Liver (tissue), 3 donors: ENCODE measurements around the gene SKOR2.

Source experiments
- RAD21 ChIP-seq, 2 donors: IDR thresholded peaks; 2 replicates each; pipeline ENCODE4 v1.6.1; 2016; ENCODE audit warnings: antibody characterized with exemption in 2 of 2, mild to moderate bottlenecking in 2 of 2
- TF ChIP-seq, protein P1 (sequence below): fragments of 150-350 bp; IDR thresholded peaks from 2 replicates; pipeline ENCODE4 v1.5.1; 2017; ENCODE audit warnings: improper control_type of control experiment, low read depth, low read length; ENCODE audit not compliant: missing input control
- donor health status: healthy.
- donor health status: healthy.

DNA sequence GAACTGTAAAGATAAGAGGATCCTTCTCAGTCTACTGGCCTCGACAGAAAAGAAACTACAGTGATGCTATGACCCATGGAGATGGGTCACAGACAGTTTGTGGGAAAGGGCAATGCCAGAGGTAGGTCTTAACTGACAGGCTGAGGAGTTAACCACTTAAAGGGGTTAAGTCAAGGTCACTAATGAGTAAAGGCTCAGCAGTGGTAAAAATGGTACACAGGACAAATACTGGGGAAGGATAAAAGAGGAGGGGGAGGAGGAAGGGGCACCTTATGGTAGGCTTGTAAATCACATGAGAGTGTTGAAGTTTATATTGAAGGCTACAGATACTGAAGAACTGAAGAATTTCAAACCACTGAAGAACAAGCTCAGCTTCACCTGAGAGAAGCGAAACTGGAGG, 85.2 kb downstream of the SKOR2 start:
- TF ChIP-seq, protein P1, sequence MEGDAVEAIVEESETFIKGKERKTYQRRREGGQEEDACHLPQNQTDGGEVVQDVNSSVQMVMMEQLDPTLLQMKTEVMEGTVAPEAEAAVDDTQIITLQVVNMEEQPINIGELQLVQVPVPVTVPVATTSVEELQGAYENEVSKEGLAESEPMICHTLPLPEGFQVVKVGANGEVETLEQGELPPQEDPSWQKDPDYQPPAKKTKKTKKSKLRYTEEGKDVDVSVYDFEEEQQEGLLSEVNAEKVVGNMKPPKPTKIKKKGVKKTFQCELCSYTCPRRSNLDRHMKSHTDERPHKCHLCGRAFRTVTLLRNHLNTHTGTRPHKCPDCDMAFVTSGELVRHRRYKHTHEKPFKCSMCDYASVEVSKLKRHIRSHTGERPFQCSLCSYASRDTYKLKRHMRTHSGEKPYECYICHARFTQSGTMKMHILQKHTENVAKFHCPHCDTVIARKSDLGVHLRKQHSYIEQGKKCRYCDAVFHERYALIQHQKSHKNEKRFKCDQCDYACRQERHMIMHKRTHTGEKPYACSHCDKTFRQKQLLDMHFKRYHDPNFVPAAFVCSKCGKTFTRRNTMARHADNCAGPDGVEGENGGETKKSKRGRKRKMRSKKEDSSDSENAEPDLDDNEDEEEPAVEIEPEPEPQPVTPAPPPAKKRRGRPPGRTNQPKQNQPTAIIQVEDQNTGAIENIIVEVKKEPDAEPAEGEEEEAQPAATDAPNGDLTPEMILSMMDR: no peak
- TF ChIP-seq RAD21 (IDR thresholded peaks at IDR 0.05): no peak
